ENCODE measurements around the gene GLI3.

Gene GLI3

GRCh38 chr7:42237811-42238541 lies 967 bp upstream of the GLI3 start:
- peak overlapping the region; percentile 59 for H3K4me3 ChIP-seq (ENCODE audit: low read depth, low read length)
- TF ChIP-seq CTCF (IDR thresholded peaks at IDR 0.05; ENCODE audit: borderline replicate concordance, insufficient read depth, low read depth, low read length), result no peak

- TF ChIP-seq CTCF (IDR thresholded peaks at IDR 0.05; ENCODE audit: borderline replicate concordance, insufficient read depth, low read depth, low read length), result no peak
- peak overlapping the region; percentile 26 for H3K4me3 ChIP-seq (ENCODE audit: low read depth, low read length)
These were observed 588 bp downstream of the GLI3 start for GRCh38 chr7:42236266-42236975.

- no peak overlapping the region for H3K4me3 ChIP-seq (ENCODE audit: low read depth, low read length)
These were observed 1.3 kb downstream of the GLI3 start for GRCh38 chr7:42235741-42236161.

GRCh38 chr7:42234736-42235135 lies 2.3 kb downstream of the GLI3 start:
- TF ChIP-seq CTCF (IDR thresholded peaks at IDR 0.05; ENCODE audit: borderline replicate concordance, insufficient read depth, low read depth, low read length), result no peak
- H3K4me3 ChIP-seq (ENCODE audit: low read depth, low read length), result no peak overlapping the region

More at GRCh38 chr7:42235741-42236161, 1.3 kb downstream of the GLI3 start:
- TF ChIP-seq CTCF (IDR thresholded peaks at IDR 0.05; ENCODE audit: borderline replicate concordance, insufficient read depth, low read depth, low read length), result no peak

GRCh38 chr7:42233695-42234331 lies 3.2 kb downstream of the GLI3 start:
- TF ChIP-seq CTCF (IDR thresholded peaks at IDR 0.05; ENCODE audit: borderline replicate concordance, insufficient read depth, low read depth, low read length), result no peak
- H3K4me3 ChIP-seq (ENCODE audit: low read depth, low read length), result no peak overlapping the region

- no peak overlapping the region for H3K4me3 ChIP-seq (ENCODE audit: low read depth, low read length)
- no peak for TF ChIP-seq CTCF (IDR thresholded peaks at IDR 0.05; ENCODE audit: borderline replicate concordance, insufficient read depth, low read depth, low read length)
These were observed 3.8 kb downstream of the GLI3 start for GRCh38 chr7:42233171-42233570.
